K562 (cell line): ENCODE results near the gene SEPTIN2.

ENCODE experiments used
- MYC ChIP-seq, 2 experiments: fragments of 250-450 bp in 1 of 2; sonication (Bioruptor Pico) in 1 of 2; IDR thresholded peaks; 2 replicates each; pipeline versions ENCODE4 v1.5.1 to v1.6.1; 2012 to 2021; ENCODE audit warnings: low read depth in 2 of 2, borderline replicate concordance in 1 of 2, improper control_type of control experiment in 1 of 2, low read length in 1 of 2, mild to moderate bottlenecking in 1 of 2, moderate library complexity in 1 of 2
- SP2 ChIP-seq: IDR thresholded peaks from 2 replicates; pipeline ENCODE4 v1.6.1; 2011; ENCODE audit warnings: mild to moderate bottlenecking, low read depth, low read length, moderate library complexity; ENCODE audit not compliant: poor library complexity, severe bottlenecking; ENCODE audit errors: extremely low read depth
- ZBTB1 ChIP-seq: sonication (generic); formaldehyde crosslinking; IDR thresholded peaks from 2 replicates; pipeline ENCODE4 v1.8.1; 2023; ENCODE audit warnings: missing genetic modification reagents, low read depth, mild to moderate bottlenecking, borderline replicate concordance
- TF ChIP-seq, protein P1 (sequence below): fragments of 250-450 bp; sonication (Bioruptor Pico); IDR thresholded peaks from 2 replicates; pipeline ENCODE4 v1.5.0; 2020; ENCODE audit warnings: mild to moderate bottlenecking
- TF ChIP-seq, protein P2 (sequence below): sonication (generic); formaldehyde crosslinking; IDR thresholded peaks from 2 replicates; pipeline ENCODE4 v1.9.0; 2022; ENCODE audit warnings: mild to moderate bottlenecking, missing genetic modification reagents

DNA sequence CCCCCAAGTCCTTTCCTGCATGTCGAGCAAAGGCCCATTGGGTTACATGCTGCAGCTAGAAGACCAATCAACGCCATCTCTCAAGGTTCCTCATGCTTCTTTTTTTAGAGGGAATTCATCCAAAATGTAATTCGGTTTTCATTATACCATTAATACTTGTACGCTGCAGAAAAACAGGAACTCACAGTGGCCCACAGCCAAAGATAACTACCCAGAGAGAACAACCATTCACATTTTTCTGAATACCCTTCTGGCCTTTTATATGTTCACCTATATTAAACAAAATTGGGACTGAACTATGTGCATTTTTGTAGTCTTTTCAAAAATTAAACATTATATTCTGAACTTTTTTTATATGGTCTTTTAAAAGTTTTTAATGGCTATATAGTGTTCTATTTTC lies 66.1 kb downstream of the SEPTIN2 start:
- TF ChIP-seq, protein P1, sequence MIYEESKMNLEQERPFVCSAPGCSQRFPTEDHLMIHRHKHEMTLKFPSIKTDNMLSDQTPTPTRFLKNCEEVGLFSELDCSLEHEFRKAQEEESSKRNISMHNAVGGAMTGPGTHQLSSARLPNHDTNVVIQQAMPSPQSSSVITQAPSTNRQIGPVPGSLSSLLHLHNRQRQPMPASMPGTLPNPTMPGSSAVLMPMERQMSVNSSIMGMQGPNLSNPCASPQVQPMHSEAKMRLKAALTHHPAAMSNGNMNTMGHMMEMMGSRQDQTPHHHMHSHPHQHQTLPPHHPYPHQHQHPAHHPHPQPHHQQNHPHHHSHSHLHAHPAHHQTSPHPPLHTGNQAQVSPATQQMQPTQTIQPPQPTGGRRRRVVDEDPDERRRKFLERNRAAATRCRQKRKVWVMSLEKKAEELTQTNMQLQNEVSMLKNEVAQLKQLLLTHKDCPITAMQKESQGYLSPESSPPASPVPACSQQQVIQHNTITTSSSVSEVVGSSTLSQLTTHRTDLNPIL (CRISPR knock-in tag): no peak
- TF ChIP-seq ZBTB1 (CRISPR knock-in tag) (no peak), MYC (IDR thresholded peaks at IDR 0.05; ENCODE audit: low read depth, low read length) (no peak), MYC (CRISPR knock-in tag; IDR thresholded peaks at IDR 0.05; ENCODE audit: borderline replicate concordance, low read depth) (no peak), SP2 (no peak)
- TF ChIP-seq, protein P2, sequence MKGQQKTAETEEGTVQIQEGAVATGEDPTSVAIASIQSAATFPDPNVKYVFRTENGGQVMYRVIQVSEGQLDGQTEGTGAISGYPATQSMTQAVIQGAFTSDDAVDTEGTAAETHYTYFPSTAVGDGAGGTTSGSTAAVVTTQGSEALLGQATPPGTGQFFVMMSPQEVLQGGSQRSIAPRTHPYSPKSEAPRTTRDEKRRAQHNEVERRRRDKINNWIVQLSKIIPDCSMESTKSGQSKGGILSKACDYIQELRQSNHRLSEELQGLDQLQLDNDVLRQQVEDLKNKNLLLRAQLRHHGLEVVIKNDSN: no peak
